AG04449 (cell line): ENCODE measurements around the gene NEURL1.
A peak's percentile ranks its signal among the peaks of the same experiment; 100 is the strongest.

ENCODE experiments used
- CTCF ChIA-PET: fragments of 350-600 bp; formaldehyde crosslinking; extraction: SDS; loops from one replicate; lab custom pipeline; 2021; ENCODE audit warnings: antibody characterized with exemption; lab: Yijun Ruan, JAX
- POLR2A ChIA-PET: fragments of 400-600, 350-600 bp; formaldehyde crosslinking; extraction: SDS; loops from one replicate; lab custom pipeline; 2020; ENCODE audit warnings: antibody characterized with exemption, inconsistent platforms; lab: Yijun Ruan, JAX
- DNase-seq: peaks from one replicate; pipeline ENCODE4 v3.0.0-alpha.2; 2010; ENCODE audit warnings: low read depth, low spot score
- H3K4me3 ChIP-seq: 2 replicates; pipeline ENCODE4 v1.5.1; 2011; ENCODE audit warnings: low read depth, mild to moderate bottlenecking, control low read depth, low read length
- TF ChIP-seq, protein P1 (sequence below): IDR thresholded peaks from one replicate; pipeline ENCODE4 v1.5.1; 2011; ENCODE audit warnings: mild to moderate bottlenecking, moderate library complexity, low read length, control low read depth, inconsistent platforms; ENCODE audit not compliant: insufficient read depth; ENCODE audit errors: missing control alignments

The NEURL1 gene

DNA sequence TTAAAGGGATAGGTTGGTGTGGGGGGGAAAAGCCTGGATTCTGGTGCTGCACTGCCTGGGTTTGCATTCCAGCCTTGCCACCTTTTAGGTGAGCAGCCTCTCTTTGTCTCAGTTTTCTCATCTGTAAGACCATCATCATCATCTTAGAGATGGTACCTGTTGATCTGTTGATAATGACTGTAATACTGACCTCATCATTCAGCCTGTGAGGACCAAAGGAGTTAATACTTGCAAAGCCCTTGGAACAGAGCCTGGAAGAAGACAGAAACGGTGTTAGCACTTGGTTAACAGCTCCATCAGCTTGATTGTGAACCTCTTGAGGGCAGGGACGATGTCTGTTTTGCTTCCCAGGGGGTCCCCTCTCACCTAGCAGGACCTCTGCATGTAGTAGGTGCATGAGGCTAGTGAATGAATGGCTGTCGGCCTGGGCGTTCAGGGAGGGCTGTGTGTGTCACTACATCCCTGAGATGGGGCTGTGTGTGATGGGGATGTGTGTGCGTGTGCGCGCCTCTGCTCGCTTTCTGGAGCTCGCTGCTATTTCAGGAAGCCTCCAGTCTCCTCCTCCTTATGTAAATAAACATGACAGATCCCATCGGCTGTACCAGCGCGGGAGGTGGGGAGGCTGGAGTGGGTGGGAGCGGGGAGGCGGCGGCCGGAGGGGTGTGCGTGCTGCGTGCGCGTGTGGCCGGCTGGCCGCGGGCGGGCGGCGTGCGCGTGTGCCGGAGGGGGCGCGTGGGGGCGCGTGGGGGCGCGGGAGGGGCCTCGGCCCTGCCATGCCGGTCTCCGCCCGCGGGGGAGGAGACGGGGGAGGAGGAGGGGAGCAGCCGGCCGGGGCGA is 61.2 kb downstream of the NEURL1 start:
- CTCF ChIA-PET: interaction anchor here (1.0 to 1.2 kb wide), 3 partner anchors 11 to 17 kb away, joined by 3 read pairs; no protein-coding TSS in a partner anchor
- TF ChIP-seq, protein P1, sequence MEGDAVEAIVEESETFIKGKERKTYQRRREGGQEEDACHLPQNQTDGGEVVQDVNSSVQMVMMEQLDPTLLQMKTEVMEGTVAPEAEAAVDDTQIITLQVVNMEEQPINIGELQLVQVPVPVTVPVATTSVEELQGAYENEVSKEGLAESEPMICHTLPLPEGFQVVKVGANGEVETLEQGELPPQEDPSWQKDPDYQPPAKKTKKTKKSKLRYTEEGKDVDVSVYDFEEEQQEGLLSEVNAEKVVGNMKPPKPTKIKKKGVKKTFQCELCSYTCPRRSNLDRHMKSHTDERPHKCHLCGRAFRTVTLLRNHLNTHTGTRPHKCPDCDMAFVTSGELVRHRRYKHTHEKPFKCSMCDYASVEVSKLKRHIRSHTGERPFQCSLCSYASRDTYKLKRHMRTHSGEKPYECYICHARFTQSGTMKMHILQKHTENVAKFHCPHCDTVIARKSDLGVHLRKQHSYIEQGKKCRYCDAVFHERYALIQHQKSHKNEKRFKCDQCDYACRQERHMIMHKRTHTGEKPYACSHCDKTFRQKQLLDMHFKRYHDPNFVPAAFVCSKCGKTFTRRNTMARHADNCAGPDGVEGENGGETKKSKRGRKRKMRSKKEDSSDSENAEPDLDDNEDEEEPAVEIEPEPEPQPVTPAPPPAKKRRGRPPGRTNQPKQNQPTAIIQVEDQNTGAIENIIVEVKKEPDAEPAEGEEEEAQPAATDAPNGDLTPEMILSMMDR: no peak
- DNase-seq: peak; percentile 17
- peak overlapping the region; percentile 49 for H3K4me3 ChIP-seq
- POLR2A ChIA-PET: no interaction called here

DNA sequence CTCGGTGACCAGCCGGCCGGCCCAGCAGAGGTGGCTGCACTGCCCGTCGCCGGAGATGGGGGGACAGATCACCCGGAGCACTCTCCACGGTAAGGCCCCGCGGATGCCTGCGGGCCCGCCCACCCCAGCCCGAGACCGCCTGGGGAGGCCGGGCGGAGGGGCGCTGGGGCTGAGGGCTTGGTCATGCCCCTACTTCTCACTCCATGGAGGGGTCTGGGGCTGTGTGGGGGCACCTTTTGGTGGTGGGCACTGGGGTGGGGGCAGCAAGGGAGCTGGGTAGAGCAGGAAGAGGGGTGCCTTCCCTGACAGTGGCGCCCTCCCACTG is 61.8 kb downstream of the NEURL1 start:
- ChIA-PET POLR2A (no interaction called here), CTCF (interaction anchor here (1.0 to 1.2 kb wide), 3 partner anchors 11 to 18 kb away, joined by 3 read pairs; no protein-coding TSS in a partner anchor)
- DNase-seq: no peak
- TF ChIP-seq, protein P1: no peak
- peak overlapping the region; percentile 49 for H3K4me3 ChIP-seq

DNA sequence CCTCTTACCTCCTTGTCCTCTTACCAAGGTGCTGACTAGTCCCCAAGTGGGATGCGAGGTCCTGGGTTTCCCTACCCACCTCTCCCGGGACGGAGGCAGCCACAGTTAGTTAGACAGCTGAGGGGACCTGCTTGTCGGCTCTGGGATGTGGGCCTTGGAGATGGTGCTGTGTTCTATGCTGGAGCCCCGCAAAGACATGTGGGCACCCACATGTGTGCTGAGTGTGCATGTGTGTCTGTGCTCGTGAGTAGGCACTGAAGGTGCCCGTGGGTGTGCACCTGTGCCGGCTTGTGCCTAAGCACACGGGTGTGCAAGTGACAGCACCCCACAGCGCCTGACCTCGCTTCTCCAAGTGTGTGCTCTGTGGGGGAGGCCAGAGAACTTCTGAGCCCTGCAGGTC is 62.2 kb downstream of the NEURL1 start:
- no peak for DNase-seq
- TF ChIP-seq, protein P1: no peak
- ChIA-PET CTCF (interaction anchor here (1.1 kb wide), 1 partner anchor 18 kb away, joined by 3 read pairs; no protein-coding TSS in a partner anchor), POLR2A (no interaction called here)
- peak overlapping the region; percentile 49 for H3K4me3 ChIP-seq

DNA sequence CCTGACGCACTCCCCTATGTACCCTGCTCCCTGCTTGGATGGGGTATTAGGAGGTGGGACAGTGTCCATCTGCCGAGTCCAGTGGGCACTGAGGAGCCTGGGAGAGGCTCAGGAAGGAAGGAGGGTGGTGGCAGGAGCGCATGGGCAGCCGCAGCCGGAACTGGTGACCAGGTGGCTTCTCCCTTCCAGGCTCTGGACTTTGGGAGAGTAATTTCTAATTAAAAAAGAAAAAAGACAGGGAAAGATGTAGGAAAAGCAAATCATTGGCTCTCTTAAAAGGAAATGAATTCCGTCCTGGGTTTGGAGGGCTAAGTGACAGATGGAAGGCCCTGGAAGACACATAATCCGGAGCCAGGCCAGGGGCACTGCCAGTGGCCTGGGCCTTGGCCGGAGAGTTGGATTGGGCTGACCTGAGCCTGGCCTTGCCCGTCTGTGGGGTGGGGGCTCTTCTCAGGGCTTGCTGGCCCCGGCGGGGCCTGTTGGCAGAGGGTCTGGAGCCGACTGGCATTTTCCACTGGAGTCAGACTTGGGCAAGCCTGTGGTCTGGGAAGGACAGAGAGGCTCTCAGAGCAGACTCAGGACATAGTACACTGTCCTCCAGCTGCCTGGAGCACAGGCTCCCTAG is 63.0 kb downstream of the NEURL1 start:
- DNase-seq: no peak
- POLR2A ChIA-PET: no interaction called here
- CTCF ChIA-PET: no interaction called here
- no peak overlapping the region for H3K4me3 ChIP-seq
- TF ChIP-seq, protein P1: no peak

DNA sequence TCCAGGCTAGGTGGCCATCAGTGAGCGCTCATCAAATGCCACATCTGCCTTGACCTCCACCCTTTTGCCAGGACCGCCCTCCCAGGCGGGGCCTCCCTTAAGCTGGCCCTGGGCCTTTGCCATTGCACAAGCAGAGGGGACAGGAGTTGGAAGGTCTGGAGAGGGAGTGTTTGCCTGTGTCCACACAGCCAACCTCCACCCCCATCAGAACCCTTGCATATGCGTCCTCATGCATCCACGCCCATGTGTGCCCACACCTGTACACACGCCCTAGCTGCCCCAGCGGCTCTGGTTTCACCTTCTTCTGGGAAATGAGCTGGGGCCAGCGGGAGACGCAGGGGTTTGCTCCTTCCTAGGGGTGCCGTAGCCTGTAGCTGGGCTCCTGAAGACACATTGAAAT is 64.0 kb downstream of the NEURL1 start:
- H3K4me3 ChIP-seq: no peak overlapping the region
- no peak for DNase-seq
- ChIA-PET POLR2A (no interaction called here), CTCF (no interaction called here)
- TF ChIP-seq, protein P1: no peak

DNA sequence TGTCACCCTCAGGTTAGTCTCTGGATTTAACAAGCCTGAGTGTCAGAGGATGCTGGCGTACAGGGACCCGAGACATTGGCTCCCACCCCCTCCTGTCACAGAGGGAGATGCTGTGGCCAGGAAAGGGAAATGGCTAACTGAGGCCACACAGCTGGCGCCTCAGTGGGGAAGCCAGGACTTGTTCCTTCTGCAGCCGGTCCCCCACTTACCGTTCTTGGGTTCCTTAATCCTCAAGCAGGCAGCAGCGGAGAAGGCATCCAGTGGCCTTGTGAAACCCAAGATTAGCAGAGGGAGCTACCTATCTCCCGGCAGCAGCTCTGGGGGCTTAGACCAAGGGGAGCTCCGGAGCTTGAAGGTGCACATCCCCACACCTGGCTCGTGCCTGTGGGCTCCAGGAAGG is 65.4 kb downstream of the NEURL1 start:
- ChIA-PET CTCF (no interaction called here), POLR2A (no interaction called here)
- no peak for DNase-seq
- TF ChIP-seq, protein P1: no peak
- H3K4me3 ChIP-seq: no peak overlapping the region
